Midbrain (tissue), 1 donor: ENCODE results near the gene TRHDE.
A peak's percentile ranks its signal among the peaks of the same experiment; 100 is the strongest.

Experiments
- DNase-seq: peaks from one replicate; lab custom pipeline; 2025; lab: John Stamatoyannopoulos, UW

Gene TRHDE

DNA sequence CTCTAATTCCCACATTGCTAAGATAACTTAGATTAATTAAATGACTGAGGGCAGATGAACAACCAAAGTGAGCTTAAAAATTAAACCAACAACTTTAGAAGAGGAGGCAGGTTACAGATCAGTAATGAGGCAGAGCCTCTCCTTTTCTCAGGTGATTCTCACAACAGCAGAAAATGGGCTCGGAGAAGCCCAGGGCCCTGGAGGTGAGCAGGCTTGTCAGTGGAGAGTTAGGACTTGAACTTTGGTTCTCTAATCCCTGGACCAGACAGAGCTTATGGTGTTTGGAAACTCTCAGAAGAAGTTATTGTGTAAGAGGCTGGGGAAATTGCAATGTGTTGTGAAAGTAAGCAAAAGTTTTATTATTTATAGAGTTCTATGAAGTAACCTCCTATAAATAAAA is 2.8 kb downstream of the TRHDE start:
- DNase-seq: no peak

DNA sequence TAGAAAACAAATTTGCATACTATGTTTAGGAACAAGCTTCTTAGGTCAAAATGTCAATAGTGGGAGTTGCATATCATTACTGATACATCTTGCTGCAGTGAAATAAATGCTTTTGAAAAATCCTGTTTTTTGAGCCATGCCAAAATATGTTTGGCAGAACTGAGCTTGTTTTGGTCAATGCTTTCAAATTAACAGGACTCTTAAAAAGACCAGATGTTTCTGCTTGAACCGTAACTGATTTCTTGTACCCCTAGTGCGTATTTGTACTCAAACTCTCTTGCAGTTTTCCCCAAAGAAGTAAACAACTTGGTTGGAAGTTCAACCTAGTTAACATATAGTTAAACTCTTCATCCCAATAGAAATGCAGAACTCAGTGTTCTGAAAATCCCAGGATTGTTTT is 3.4 kb downstream of the TRHDE start:
- no peak for DNase-seq

DNA sequence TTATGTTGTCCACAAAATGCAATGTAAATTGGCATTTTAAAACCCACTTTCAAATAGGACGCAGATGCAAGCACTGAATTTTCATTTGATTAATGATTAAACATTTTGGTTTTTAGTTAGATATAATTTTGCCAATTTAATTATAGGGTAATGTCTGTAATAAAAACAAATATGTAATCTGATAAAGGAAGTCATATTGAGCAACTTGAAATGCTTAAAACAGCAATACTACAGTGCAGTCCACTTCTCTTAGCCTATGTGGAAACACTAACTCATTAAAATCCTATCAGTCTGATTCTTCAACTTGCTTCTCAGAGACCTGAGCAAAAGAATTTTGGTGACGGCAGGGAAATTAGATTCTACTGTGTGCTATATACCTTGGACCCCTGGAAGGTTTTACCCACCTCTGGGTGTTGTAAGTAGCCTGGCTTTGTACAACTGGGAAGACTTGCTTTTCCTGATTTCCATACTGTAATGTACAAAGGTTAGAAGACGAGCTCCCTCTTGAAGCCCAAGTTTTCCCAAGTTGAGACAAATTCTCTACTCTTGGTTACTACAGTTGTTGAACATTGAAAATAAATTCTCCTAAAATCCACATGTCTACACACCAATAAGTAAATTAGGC is 4.1 kb downstream of the TRHDE start:
- DNase-seq: no peak

DNA sequence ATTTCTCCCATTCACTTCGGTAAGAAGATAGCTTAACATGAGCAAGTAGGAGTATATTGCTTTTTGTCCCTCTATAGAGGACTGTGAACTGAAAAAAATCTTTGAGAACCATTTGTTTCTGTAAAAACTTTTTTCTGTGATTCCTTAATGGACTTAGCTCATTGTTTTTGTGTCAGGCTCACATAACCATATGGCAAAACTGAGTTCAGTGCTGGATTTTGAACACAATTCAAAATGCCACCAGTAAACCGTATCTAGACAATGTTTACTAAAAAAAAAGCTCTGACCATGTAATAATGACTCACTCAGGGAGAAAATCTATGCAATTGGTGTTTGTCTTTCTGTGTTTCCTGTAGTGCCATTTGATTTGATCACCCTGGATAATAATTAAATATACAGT is 5.2 kb downstream of the TRHDE start:
- DNase-seq: no peak

DNA sequence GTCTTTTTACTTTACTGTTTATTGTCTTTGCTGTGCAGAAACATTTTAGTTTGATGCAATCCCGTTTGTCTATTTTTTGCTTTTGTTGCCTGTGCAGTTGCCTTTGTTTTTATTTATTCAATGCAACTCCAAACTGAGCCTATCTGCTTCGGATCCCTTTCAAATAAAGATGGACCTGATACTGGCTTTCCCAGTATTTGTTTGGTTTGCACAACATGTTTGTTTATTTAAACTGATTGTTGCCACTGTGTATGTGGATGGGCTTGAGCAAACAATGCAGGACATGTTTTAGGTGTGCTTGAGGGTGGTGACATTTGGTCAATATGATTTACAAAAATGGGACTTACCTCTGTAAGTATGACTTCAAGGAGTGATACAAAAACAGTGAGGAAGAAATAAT is 6.7 kb downstream of the TRHDE start:
- no peak for DNase-seq

DNA sequence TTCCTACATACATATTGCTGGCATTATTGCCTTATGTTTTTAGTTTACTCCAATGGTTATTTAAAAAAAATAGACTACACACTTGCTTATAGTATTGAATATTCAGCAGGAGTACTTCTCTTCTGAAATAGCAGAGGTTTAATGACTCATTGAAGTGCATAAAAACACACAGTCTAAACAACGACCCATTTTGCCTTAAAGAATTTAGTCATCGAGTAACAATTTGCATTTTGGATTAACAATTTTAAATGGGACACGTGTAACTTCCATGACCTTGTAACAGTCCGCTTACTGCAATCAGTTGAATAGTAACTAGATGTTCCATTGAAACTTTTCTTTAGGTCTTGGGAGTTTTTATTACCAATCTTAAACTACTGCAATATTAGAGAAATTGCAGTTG is 9.0 kb downstream of the TRHDE start:
- DNase-seq: no peak

DNA sequence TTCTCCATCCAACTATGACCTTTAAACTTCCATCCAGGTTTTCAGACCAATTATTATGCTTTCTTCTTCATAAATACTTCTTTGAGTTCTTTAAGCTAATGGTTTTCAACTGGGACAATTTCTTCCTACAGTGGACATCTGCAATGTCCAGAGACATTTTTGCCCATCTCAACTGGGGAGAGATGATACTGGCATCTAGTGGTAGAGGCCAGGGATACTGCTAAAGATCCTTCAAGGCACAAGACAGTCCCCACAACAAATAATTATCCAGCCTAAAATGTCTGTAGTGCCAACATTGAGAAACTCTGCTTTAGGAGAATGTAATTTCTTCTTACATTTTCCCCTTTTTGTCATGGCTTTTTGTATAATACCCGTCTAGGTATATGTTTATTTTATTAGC is 10.6 kb downstream of the TRHDE start:
- DNase-seq: peak; percentile 19

DNA sequence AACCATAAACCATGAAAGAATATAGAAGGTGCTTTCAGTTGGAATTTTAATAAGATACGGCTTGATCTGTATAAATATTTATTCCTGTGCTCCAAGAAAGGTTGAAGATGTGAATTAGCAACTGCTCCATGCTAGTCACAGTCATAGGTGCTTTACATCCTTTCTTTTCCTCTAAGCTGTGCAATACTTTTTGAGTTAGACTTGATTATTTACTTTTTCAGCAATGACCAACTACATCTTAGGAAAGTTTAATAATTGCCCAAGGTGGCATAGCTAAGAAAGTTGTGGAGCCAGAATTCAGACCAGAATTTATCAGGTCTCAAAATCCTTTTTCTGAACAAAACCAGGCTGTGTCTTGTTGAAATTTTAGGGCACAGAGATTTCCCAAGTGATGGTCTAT is 13.7 kb downstream of the TRHDE start:
- no peak for DNase-seq

DNA sequence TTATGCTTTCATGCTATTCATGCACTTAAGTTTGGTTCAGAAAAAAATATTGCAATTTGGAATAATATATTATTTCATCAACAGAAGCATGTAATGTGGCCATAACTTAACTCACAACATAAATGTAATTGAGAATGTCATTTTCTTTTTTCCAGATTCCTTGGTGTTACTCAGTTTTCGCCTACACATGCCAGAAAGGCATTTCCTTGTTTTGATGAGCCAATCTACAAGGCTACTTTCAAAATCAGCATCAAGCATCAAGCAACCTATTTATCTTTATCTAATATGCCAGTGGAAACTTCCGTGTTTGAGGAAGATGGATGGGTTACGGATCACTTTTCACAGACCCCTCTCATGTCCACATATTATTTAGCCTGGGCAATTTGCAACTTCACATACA is 14.4 kb downstream of the TRHDE start:
- DNase-seq: no peak

DNA sequence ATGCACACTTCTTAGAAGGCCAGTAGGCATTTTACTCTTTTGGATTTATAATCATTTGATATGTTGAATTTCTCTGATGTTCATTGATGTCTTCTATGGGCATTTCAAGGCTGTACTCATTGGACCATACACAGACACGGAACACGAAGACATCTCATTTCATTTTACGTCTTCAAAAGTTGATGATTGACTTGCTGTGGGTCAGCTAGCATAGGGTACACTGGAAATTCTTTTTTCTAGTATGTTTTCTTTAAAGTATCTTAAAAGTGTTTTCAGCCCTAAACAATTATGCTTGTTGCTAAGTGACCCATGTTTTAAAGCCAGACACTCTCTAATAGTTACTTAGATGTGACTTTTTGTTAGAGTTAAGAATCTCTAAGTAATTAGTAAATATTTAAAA is 16.3 kb downstream of the TRHDE start:
- no peak for DNase-seq

DNA sequence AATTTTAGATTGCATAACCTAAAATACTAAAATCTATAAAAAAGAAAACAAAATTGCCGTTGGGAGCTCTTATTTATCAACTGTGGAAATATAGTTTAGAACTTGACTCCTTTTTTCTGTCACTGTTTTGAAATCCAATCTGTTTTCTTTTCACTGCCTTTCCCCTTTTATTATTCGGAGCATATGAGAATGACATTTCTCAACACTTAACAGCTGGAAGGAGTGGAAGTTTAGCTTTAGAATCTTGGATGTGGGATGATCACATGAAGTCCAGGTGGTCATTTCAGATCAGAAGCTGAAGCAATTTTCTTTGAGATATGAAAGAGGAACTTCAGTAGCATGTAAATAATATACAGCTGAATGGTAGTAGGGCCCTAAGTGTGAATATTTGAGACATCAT is 16.7 kb downstream of the TRHDE start:
- DNase-seq: no peak

DNA sequence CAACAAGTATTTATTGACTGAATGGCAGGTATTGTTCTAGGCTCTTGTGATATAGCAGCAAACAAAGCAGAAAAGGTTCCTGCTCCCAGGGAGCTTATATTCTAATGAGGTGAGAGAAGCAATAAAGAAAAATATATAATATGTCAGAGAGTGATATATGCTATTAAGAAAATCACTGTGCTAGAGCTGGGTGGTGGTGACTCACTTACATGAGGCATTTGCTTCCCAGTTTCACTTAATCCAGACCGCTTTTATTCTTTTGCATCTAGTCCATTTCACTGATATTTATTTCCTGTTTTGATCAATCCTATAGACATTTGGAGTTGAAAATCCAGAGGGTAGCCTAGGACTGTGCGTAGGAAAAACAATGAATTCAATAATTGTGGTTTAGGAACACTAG is 17.5 kb downstream of the TRHDE start:
- no peak for DNase-seq

DNA sequence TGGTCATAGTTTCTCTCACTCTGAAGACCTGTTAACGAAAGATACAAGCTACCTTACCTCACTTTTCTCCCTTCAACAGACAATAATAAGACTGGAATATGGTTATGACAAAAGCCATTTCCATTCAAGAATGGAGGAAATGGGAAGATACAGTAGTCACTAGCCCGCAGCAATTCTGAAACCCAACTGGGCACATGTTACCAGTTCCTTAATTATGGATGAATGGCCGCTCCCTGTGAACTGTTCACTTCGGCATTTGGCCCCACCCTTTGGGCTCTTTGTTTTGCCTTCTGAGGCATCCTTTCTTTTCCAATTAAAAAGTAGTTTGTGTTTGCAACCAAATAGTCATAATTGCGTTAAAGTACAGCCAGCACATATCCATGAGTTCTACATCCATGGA is 19.0 kb downstream of the TRHDE start:
- no peak for DNase-seq

DNA sequence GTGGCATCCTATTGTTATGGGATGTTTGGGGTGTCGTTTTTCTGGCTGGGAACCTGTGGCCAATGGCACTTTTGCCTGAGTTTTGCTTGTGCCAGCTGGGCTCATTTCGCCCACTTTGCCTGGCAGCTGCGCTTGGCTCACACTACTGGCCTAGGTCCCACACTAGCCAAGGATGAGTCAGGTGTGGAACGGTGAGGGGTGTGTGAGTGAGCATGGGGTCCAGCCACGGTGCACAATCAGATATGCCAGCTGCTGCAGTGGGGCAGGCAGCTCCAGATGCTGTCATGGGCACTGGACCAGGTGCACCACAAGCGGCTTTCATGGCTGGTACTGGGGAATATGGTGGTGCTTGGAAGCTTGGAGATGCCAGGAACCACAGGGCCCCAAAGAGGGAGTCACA is 21.5 kb downstream of the TRHDE start:
- no peak for DNase-seq

DNA sequence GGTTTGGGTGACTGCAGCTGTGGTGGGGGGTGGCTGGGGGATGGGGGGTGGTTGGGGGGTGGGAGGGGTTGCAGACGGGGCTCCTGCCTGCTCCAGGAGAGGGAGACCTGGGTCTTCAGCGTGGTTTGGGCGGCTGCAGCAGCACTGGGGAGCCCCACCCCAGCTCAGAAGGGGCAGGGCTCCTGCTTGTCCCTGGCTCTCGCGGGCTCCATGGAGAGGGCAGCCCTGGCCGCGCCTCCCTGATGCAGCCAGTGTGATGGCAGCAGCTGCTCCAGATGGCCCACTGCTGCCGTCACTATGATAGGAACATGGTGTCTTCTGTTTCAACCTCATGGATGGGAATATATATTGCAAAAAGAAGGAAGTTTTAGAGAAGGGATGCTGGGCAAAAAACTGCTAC is 22.9 kb downstream of the TRHDE start:
- DNase-seq: no peak

DNA sequence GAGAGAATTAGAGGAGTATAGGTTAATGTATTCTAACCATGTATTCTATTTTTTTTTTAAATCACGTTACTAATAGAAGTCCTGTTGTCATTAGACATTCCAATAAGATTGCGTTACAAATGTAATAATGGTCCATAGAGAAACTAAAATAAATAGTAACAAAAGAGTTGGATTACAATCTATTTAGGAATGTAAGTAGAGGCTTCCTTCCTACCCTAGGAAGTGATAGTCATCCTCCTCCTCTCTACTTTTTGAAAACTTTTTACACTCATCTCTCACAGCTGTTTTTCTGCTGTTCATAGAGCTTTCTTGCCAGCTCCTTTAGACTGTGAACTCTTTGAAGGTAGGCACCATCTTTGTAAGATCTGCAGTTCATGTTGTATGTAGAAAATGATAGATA is 23.6 kb downstream of the TRHDE start:
- DNase-seq: no peak

DNA sequence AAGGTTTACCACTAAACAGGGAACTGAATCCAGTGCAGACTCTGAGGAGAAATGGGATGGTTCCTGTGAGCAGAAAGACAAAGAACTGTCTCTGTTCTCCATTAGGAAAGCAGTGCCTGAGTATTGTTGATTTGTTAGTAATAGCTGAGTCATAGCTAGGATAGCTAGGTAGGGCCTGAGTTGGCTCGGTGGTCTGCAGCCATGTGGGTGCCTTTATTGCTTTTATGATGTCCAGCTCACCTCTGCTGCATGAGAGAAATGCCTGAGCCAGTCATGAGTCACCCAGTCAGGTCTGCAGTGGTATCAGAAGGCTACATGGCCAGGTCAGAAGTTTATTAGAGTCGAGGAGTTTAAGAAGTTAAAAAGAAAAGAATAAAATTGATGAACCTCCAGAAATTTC is 24.2 kb downstream of the TRHDE start:
- no peak for DNase-seq

DNA sequence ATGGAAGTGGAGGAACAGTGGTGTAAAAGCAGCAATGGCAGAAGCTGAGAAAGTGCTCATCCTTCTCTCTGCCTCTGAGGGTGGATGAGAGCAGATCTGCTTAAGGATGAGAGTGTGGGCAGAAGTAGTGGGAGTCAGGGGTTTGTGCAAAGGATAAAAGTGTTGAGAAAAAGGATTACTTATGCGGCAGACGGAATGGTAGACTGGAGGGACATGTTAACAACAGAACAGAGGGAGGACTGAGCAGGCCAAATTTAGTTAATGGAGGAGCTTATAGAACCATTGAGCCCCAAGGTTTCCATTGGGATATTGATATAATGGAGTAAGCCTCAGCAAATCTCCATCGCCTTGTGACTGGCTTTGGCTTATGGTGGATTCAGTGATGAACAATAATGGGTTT is 25.5 kb downstream of the TRHDE start:
- DNase-seq: no peak

DNA sequence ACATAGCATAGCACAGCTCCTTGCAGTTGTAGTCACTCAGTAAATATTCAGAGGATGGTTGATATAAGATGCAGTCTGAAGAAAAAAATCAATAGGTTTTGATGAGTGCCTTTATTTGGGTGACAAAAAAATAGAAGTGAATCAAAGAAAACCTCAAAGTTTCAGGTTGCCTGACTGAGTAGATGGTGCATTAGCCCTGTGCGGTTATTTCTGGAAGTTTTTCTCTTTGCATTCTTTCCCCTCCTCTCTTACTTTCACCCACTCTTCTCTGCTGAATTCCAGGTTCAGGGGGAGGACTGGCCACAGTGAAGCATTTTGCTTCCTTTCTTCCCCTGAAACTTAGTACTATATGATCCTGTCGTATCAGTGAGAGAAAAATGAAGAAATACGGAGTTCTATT is 28.6 kb downstream of the TRHDE start:
- no peak for DNase-seq

DNA sequence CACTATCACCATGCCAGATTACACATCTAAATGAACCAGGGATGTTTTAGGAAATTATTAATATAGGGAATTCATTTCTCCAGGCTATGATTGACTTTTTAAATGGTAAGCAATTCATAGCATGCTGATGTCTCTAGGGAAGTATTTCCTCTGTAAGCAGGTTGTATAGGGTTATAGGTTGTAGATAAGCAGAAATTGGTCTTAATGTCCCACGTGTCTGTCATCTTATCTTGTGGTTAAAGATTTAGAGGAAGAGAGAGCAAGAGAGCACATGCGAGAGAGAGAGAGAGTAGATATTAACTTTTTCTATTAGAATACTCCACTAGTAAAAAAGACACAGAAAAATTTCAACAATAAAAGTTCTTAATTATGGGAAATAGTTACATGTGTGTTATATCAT is 32.6 kb downstream of the TRHDE start:
- no peak for DNase-seq

DNA sequence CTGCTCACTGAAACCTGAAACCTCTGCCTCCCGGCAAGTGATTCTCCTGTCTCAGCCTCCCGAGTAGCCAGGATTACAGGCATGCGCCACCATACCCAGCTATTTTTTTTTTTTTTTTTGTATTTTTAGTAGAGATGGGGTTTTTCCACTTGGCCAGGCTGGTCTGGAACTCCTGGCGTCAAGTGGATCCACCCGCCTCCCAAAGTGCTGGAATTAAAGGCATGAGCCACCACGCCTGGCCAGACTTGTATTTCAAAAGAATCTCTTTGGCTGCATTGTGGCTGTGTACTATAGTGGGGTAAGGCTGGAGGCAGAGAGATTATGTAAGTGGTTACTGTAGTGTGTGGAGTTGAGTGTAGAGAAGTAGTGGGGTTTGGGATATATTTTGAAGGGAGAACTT is 35.1 kb downstream of the TRHDE start:
- DNase-seq: no peak

DNA sequence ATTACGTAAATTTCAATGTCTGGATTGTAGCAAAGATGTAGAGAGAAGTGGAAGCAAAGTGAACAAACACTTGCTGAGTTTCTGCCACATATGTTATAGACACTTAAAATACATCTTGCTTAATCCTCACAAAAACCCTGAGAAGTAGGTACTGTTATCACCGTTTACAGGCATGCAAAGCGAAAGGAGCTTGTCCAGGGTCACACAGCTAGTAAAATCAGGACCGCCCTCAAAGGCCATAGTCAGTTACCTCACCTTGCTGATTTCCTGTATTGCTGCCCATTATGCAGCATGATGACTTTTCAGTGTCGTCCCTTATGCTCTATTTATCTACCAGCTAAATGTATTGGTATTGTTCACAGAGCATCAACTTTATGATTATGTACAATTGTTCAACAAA is 39.8 kb downstream of the TRHDE start:
- DNase-seq: no peak

DNA sequence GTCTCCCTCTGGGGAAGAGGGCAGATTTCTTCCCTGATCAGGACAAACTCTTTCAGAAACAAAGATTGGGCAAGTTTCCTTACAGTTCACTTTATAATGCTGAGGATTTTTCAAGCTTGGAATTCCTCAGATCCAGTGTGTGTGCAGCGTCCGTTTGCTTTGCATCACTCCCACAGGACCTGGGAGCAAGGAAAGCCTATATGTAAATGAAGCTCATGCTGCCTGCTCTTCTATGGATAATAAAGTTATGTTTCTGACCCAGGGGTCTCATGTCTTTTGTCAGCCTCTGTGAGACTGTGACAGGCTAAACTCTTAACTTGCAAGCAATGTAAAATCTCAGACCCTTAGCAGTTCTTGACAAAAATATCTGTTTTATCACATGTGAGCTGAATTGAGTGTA is 41.6 kb downstream of the TRHDE start:
- DNase-seq: no peak

DNA sequence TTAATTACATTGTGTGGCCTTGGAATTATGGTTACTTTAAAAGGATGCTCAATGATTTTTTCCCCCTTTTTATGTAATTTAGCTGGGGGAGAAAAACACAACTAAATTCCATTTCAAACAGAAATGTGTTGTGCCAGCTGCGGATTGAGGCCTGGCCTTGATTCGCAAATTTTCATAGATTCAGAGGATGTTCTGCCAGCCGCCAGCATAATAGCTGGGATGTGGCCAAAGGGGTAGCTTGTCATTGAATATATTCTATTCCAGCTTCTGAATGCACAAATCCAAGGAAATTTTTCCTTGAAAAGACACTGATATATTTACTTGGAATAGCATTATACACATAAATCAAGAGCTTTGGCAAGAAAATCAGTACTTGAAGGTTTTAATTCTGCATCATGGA is 43.7 kb downstream of the TRHDE start:
- no peak for DNase-seq

DNA sequence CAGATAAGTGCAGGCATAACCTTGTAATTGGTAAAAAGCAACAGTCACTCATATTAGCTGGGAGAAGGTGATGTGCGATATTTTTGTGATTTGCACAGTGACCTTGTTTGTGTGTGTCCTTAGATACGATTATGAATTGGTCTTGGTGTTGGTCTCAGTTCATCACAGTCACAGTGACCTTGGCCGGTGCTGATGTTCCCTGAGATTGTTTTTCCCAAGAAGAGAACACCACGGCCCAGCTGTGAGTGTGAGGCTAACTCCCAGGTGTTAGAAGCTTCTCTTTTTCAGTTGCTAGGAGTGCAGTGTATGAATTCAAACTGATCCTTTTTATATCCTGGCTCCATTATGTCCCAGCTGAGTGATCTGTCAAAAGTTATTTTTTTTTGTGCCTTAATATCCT is 46.2 kb downstream of the TRHDE start:
- DNase-seq: no peak
